NCI-H1436 treated with DMSO at 0.1 percent for 48 hours (cell line): Measurements from ENCODE around the gene CLCN7.
"Not testable (repeated sequence)": the region's sequence is repeated elsewhere in the genome, so short reads cannot be mapped to it uniquely, and the experiment has no call there.

Experiments used
- DNase-seq: peaks from one replicate; lab custom pipeline; 2025; lab: John Stamatoyannopoulos, UW

Gene CLCN7

DNA sequence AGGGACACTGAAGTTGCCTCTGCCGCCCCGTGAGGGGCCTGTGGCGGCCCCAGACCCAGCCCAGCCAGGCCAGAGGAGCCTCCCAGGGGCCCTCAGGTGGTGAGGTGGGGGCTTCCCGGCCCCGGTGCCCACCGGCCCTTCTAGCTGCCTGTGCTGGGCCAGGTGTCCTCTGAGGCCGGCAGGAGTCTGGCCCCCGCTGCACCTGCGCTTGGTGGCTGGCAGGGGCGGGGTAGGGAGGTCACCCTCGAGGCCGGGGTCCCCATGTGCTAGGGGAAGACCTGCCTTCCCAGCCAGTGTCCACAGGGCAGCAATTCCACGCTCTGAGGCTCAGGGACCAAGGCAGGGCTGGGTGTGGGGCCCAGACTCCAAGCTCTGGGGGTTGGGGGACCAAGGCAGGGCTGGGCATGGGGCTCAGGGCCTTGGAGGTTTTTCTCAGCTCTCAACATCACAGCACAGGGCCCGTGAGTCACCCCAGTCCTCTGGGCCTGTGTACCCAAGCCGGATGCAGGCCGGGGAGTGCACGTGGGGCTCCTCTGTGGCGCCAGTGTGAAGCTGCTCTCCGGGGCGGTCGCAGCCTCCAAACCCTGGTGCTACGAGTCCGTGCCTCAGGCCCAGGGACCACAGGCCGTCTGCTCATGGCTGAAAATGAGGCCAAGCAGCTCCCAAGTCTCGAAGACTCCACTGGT is 29.2 kb downstream of the CLCN7 start:
- no peak for DNase-seq

DNA sequence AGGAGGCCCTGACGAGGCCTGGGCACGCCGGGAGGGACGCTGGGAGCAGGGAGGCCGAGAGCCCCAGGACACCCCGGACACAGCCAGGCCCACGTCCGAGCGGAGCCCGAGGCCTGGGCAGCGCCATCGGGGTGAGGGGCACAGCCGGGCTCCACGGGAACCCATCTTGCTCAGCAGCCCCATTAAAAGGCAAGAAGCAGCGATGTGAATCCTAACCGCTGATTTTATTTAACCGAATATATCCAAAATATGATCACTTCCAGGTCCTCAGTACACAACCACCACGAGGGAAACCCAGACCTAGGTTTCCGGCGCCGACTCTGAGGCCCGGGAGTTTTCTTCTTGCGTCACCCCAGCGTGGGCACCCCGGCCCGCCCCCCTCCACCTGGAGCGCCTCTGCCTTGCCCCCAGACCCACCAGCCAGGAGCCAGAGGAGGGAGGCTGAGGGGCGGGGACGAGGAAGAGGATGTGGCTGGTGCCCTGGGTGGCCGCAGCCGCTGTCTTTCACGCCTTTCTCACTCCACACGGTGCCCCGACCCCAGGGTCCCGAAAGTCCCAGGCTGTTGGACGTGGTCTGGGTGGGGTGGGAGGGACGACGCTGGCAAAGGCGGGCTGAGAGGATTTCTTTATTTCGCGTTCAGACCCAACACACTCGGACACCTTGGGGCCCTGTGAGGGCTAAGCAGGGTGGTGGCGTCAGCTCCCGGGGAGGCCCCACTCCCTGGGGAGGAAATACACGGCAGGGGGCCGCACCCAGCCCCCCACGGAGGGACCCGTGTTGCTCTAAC is 29.9 kb downstream of the CLCN7 start:
- DNase-seq, result no peak

GRCh38 chr16:1443980-1444729 is 30.7 kb downstream of the CLCN7 start, which contains the start of gene CCDC154:
TSS of gene CCDC154 (minus strand) at chr16:1444556. CDS start at chr16:1444322, 234 bp downstream.
- no peak for DNase-seq

- no peak for DNase-seq
These were observed 31.3 kb downstream of the CLCN7 start for GRCh38 chr16:1443403-1443973.

- no peak for DNase-seq
These were observed 32.1 kb downstream of the CLCN7 start for GRCh38 chr16:1442697-1443096.

GRCh38 chr16:1441391-1441829 is 33.4 kb downstream of the CLCN7 start:
- DNase-seq, result no peak

DNA sequence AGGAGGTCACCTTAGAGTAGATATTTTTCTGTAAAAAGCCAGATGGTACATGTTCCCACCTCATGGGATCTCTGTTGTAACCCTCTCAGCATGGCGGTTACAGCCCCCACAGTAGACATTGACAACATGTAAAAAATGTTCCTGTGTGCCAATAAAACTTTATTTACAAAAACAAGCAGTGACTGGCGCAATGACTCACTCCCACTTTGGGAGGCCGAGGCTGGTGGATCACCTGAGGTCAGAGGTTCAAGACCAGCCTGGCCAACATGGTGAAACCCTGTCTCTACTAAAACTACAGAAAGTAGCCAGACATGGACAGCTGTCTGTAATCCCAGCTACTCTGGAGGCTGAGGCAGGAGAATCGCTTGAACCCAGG is 35.1 kb downstream of the CLCN7 start:
- not testable (repeated sequence) for DNase-seq

- no peak for DNase-seq
These were observed 35.6 kb downstream of the CLCN7 start for GRCh38 chr16:1439058-1439698.

- DNase-seq, result no peak
These were observed 36.4 kb downstream of the CLCN7 start for GRCh38 chr16:1438229-1439057.

DNA sequence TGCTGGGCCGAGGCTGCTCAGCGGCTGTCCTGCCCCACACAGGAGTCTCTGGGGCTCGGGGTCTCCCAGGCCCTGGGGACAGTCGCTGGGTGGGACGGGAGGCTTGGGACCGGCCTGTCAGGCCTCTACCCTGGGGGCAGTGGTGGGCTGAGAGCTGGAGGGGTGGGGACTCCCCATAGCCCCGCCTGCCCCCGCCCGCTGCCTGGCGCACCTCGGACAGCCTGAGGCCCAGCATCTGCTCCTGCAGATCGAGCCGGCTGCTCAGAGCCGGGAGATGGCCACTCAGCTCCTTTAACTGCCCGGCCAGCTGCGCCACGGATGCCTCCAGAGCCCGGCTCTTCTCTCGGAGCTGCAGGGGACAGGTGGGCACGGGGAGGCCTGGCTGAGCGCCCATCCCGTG is 37.2 kb downstream of the CLCN7 start:
- no peak for DNase-seq

- DNase-seq, result no peak
These were observed 38.0 kb downstream of the CLCN7 start for GRCh38 chr16:1436731-1437355.

- DNase-seq, result no peak
These were observed 38.7 kb downstream of the CLCN7 start for GRCh38 chr16:1435921-1436697.

GRCh38 chr16:1434644-1435592 is 39.9 kb downstream of the CLCN7 start:
- no peak for DNase-seq

DNA sequence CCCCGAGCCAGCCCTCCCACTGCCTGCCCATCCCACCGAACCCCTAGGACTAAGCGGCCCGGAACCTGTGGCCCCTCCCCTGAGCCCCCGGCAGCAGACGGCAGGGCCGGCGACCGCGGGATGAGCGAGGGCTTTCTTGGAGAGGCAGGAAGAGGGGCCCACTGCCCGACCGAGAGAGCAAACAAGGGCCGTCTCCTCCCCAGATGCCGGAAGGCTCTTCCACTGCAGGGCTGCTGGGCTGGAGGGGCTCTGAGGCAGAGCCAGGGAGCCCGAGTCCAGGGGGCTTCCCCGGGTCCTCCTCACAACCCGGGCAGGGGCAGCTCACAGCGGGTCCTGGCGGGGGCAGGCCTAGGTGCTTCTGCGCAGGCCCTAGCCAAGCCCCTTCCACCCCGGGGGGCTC is 41.1 kb downstream of the CLCN7 start:
- DNase-seq, result no peak

DNA sequence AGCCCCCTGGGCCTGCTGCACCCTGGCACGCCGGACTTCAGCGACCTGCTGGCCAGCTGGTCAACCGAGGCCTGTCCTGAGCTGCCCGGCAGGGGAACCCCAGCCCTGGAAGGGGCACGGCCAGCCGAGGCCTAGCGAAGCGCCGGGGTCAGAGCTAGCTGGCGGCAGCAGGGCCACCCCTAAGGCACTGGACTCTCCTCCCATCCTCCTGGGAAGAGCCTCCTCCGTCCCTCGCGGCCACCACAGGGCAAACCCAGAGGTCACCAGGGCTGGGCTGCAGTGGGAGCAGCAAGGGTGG is 41.6 kb downstream of the CLCN7 start:
- DNase-seq, result no peak

DNA sequence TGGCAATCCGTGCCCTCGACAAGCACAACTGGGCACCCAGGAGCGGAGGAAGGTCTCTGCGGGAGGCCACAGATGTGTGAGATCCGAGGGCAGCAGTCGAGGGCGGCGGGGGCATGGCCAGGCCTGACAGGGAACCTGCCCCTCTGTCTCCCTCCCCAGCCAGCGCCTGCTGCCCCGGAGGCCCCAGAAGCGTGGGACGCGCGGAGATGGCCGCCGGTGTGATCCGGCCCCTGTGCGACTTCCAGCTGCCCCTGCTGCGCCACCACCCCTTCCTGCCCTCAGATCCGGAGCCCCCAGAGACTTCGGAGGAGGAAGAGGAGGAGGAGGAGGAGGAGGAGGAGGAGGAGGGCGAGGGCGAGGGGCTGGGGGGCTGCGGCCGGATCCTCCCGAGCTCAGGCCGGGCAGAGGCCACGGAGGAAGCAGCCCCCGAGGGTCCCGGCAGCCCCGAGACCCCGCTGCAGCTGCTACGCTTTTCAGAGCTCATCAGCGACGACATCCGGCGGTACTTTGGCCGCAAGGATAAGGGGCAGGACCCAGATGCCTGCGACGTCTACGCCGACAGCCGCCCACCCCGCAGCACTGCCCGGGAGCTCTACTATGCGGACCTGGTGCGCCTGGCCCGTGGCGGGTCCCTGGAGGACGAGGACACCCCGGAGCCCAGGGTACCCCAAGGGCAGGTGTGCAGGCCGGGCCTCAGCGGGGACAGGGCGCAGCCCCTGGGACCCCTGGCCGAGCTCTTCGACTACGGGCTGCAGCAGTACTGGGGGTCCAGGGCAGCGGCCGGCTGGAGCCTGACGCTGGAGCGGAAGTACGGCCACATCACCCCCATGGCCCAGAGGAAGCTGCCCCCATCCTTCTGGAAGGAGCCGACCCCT is 42.2 kb downstream of the CLCN7 start:
- no peak for DNase-seq

DNA sequence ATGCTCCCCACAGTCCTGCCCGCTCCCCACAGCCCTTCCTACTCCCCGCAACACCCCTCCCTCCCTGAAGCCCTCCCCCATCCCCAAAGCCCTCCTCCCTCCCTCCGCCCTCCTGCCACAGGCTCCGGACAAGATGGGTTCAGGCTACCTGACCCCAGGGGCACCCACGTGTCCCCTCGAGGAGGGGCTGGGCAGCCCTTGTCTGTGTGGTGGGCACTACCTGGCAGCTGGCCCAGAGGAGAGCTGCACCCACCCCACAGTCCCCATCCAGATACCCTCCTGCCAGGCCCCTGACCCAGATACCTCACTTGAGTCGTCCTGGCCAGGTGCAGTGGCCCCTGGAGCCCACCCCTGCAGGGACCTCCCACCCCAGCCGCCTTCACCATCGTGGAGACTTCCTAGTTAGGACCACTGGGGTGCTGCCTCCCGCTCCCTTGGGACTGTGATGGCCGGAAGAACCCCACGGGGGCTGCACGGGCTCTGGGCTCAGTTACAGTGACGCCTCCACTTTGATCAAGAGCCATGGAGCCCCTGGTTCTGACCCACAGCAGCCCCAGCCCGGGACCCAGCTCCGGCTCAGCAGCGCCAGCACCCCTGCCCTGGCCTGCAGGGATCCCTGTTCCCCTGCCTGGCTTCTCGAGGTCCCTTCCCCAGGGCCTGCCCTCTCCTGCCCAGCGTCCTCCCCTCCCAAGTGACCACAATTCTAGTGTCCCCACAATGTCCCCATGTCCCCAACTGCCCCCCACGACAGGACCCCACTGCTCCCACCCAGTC is 43.1 kb downstream of the CLCN7 start:
- DNase-seq, result no peak
